ENCODE results near the gene NDUFAB1. TPM values are rescaled to one million over a fixed set of nuclear protein-coding genes. Genes with fewer than 3 reads are reported as not detected.

NDUFAB1 gene
- total RNA-seq, 1 experiment from 2014 or later: 136 TPM

- intact Hi-C loops (cut with micrococcal nuclease; ENCODE audit: unreplicated experiment): no loop called here
- H3K4me3 ChIP-seq: no peak overlapping the region
- POLR2A ChIA-PET (ENCODE audit: unreplicated experiment): no interaction called here
Measured at GRCh38 chr16:23573817-23574216, 22.3 kb downstream of the NDUFAB1 start.

GRCh38 chr16:23572394-23572793 lies 23.7 kb downstream of the NDUFAB1 start:
- H3K4me1 ChIP-seq (replicated peaks; ENCODE audit: insufficient read depth): no peaks in the 10 kb centered on the region
- TF ChIP-seq EZH2 (IDR thresholded peaks at IDR 0.05; ENCODE audit: low read depth) (no peak), CTCF (conservative IDR thresholded peaks at IDR 0.05) (no peak)
- H3K9me2 ChIP-seq (ENCODE audit: insufficient read depth): no peaks in the 10 kb centered on the region
- DNase-seq: no peak
- H3K27me3 ChIP-seq (ENCODE audit: insufficient read depth, low read depth): no peaks in the 10 kb centered on the region
- CTCF ChIA-PET: no interaction called here
- H3K36me3 ChIP-seq (ENCODE audit: low read depth): peaks cover 13% of the 10 kb centered on the region
- H3K4me2 ChIP-seq: no peak overlapping the region
- intact Hi-C loops (cut with micrococcal nuclease; ENCODE audit: unreplicated experiment): no loop called here
- no peaks in the 10 kb centered on the region; the same call in none of the 2 replicates for H4K20me1 ChIP-seq (ENCODE audit: insufficient read depth)
- POLR2A ChIA-PET (ENCODE audit: unreplicated experiment): no interaction called here
- no peaks in the 10 kb centered on the region for H3K9me3 ChIP-seq (ENCODE audit: insufficient read depth, low read depth)
- no peak overlapping the region for H2AFZ ChIP-seq
- no TSS peak for BruUV-seq (replicated peaks)
- H3K27ac ChIP-seq: no peak overlapping the region
- H3K4me3 ChIP-seq: no peak overlapping the region
- H3F3A ChIP-seq (ENCODE audit: insufficient read depth, low read depth): no peaks in the 10 kb centered on the region; the same call in 1 of the 2 replicates
- no peaks in the 10 kb centered on the region for H3K79me2 ChIP-seq (ENCODE audit: low read depth)

More at GRCh38 chr16:23573817-23574216, 22.3 kb downstream of the NDUFAB1 start:
- H3K27me3 ChIP-seq (ENCODE audit: insufficient read depth, low read depth): no peaks in the 10 kb centered on the region
- CTCF ChIA-PET: no interaction called here
- no peaks in the 10 kb centered on the region for H3K9me3 ChIP-seq (ENCODE audit: insufficient read depth, low read depth)
- peaks cover 5% of the 10 kb centered on the region for H3K36me3 ChIP-seq (ENCODE audit: low read depth)
- no peaks in the 10 kb centered on the region for H3K9me2 ChIP-seq (ENCODE audit: insufficient read depth)
- H3K4me1 ChIP-seq (replicated peaks; ENCODE audit: insufficient read depth): no peaks in the 10 kb centered on the region
- no peak overlapping the region for H3K27ac ChIP-seq
- H4K20me1 ChIP-seq (ENCODE audit: insufficient read depth): peaks cover 3% of the 10 kb centered on the region
- TF ChIP-seq EZH2 (IDR thresholded peaks at IDR 0.05; ENCODE audit: low read depth) (no peak), CTCF (conservative IDR thresholded peaks at IDR 0.05) (no peak)
- no peak overlapping the region for H2AFZ ChIP-seq
- BruUV-seq (replicated peaks): no TSS peak
- DNase-seq: no peak
- no peaks in the 10 kb centered on the region for H3K79me2 ChIP-seq (ENCODE audit: low read depth)
- no peak overlapping the region for H3K4me2 ChIP-seq
- H3F3A ChIP-seq (ENCODE audit: insufficient read depth, low read depth): peaks cover 10% of the 10 kb centered on the region

GRCh38 chr16:23571895-23572294 lies 24.2 kb downstream of the NDUFAB1 start:
- no peak for DNase-seq
- no peaks in the 10 kb centered on the region; the same call in none of the 2 replicates for H4K20me1 ChIP-seq (ENCODE audit: insufficient read depth)
- no peaks in the 10 kb centered on the region for H3K27me3 ChIP-seq (ENCODE audit: insufficient read depth, low read depth)

More at GRCh38 chr16:23571895-23572294, 24.2 kb downstream of the NDUFAB1 start:
- H3F3A ChIP-seq (ENCODE audit: insufficient read depth, low read depth): no peaks in the 10 kb centered on the region; the same call in 1 of the 2 replicates
- CTCF ChIA-PET: no interaction called here
- TF ChIP-seq CTCF (conservative IDR thresholded peaks at IDR 0.05) (no peak), EZH2 (IDR thresholded peaks at IDR 0.05; ENCODE audit: low read depth) (no peak)
- H3K36me3 ChIP-seq (ENCODE audit: low read depth): peaks cover 16% of the 10 kb centered on the region
- no peak overlapping the region for H3K27ac ChIP-seq
- H3K9me3 ChIP-seq (ENCODE audit: insufficient read depth, low read depth): no peaks in the 10 kb centered on the region
- no peak overlapping the region for H3K4me3 ChIP-seq
- H2AFZ ChIP-seq: no peak overlapping the region
- H3K9me2 ChIP-seq (ENCODE audit: insufficient read depth): no peaks in the 10 kb centered on the region
- no peak overlapping the region for H3K4me2 ChIP-seq
- POLR2A ChIA-PET (ENCODE audit: unreplicated experiment): no interaction called here
- no TSS peak for BruUV-seq (replicated peaks)
- H3K79me2 ChIP-seq (ENCODE audit: low read depth): no peaks in the 10 kb centered on the region
- intact Hi-C loops (cut with micrococcal nuclease; ENCODE audit: unreplicated experiment): no loop called here
- no peaks in the 10 kb centered on the region for H3K4me1 ChIP-seq (replicated peaks; ENCODE audit: insufficient read depth)

Measured in PC-9 (cell line).